MM.1S (cell line): ENCODE measurements around the gene PLS1.

Experiments used
- EZH2 ChIP-seq: fragments of 300-600 bp; sonication (generic); optimal IDR thresholded peaks from 2 replicates; pipeline ENCODE3; 2017; ENCODE audit warnings: low read depth, mild to moderate bottlenecking, antibody characterized with exemption, low read length, mixed read lengths
- TF ChIP-seq, protein P1 (sequence below): fragments of 300-600 bp; sonication (generic); IDR thresholded peaks from 2 replicates; pipeline ENCODE4 v1.5.1; 2016; ENCODE audit warnings: antibody characterized with exemption, low read length, mixed read lengths

- TF ChIP-seq, protein P1, sequence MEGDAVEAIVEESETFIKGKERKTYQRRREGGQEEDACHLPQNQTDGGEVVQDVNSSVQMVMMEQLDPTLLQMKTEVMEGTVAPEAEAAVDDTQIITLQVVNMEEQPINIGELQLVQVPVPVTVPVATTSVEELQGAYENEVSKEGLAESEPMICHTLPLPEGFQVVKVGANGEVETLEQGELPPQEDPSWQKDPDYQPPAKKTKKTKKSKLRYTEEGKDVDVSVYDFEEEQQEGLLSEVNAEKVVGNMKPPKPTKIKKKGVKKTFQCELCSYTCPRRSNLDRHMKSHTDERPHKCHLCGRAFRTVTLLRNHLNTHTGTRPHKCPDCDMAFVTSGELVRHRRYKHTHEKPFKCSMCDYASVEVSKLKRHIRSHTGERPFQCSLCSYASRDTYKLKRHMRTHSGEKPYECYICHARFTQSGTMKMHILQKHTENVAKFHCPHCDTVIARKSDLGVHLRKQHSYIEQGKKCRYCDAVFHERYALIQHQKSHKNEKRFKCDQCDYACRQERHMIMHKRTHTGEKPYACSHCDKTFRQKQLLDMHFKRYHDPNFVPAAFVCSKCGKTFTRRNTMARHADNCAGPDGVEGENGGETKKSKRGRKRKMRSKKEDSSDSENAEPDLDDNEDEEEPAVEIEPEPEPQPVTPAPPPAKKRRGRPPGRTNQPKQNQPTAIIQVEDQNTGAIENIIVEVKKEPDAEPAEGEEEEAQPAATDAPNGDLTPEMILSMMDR, result no peak
- TF ChIP-seq EZH2, result no peak
These were observed 26.2 kb downstream of the PLS1 start for GRCh38 chr3:142622405-142622804.
